Activated T-cell treated with anti-CD3 and anti-CD28 coated beads for 24 hours (primary cell): ENCODE results near the gene HSPE1.
"Not testable (repeated sequence)": the region's sequence is repeated elsewhere in the genome, so short reads cannot be mapped to it uniquely, and the experiment has no call there.

ENCODE experiments used
- DNase-seq: peaks from one replicate; pipeline ENCODE4 v3.0.0-alpha.2; 2020; ENCODE audit warnings: low read depth

HSPE1 gene

GRCh38 chr2:197498235-197498936, 1.8 kb upstream of the HSPE1 start:
- DNase-seq, result no peak

DNA sequence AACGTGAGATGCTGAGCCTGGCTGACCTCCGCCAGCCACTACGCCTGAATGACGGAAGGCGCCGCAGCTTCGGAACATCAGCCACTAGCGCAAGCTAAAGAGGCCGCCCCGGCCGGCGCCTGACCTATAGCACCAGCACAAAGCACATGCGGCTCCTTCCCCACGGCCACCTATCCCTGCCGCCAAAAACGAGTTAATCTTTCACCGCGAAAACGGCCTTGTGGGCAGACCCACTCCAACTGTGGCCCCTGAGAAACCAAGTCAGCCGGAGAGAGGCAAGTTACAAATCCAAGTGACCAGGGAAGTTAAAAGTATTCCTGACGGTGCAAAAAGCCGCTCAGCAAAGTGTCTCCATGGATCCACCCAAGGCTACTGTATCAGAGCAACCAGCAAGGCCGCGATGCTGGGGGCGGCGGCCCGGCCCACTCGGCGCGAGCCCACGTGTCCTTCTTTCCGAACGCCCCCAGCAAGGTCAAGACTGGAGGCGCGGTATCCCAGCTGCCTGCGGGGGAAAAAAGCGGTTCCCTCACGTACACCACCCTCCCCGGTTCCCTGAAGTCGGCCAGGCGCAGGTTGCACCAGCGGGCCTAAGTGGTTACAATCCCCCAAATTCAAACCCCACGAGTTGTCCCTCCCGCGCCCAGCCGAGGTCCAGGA, 1.1 kb upstream of the HSPE1 start:
- peak; percentile 53 for DNase-seq

- no peak for DNase-seq
Measured at GRCh38 chr2:197500503-197501131, 438 bp downstream of the HSPE1 start.

GRCh38 chr2:197502201-197502600, 2.0 kb downstream of the HSPE1 start:
- DNase-seq, result no peak

DNA sequence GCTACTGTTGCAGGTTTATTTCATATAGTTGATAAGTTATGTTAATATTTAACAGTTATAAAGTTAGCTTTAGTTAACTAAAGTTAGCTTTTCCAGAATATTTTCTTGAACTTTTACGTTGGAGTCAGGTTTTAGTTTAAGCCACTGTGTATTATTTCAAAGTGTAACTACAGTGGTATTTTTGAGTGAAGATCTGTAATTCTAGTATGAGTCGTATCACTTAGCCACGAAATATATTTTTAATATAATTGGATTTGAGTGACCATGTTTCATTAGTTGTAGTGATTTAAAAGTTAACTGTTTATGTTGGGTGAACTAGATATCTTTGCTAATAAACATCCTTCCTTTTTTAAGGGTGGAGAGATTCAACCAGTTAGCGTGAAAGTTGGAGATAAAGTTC, 2.5 kb downstream of the HSPE1 start:
- no peak for DNase-seq

- no peak for DNase-seq
Measured at GRCh38 chr2:197504000-197504399, 3.8 kb downstream of the HSPE1 start.

DNA sequence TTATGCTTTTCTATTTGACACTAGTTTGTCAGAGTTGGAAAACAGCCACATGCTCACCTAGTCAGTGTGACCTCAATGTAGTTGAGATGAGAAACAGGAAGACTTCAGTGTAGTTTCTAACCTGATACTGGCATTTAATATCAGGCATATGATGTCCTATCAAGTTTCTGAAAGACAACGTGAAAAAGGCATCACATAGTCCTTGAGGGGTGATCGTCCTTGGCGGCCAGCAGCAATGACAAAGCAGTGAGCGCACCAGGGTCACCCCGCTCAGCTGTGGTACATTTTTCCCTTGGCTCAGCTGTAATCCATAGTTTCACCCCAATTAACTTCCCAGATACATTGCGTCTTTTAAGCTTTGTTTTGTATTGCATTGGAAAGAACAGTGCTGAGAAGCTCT, 4.3 kb downstream of the HSPE1 start:
- DNase-seq, result no peak

DNA sequence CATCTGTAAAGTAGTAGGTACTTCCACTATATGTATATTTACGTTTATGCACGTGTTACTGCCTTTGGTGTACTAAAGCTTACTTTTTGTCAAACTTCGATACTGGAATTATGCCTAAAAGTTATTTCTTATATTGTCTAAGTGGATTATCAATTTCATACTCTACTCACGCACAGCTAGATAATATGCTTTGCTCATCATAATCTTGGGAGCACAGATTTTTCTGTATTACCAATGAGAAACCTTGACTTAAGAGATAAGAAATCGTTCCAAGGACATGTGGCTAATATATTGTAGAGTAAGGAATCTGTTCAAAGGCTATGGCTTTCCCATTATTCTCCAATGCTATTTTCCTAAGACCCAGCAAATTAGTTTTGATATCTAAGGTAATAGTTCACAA, 6.5 kb downstream of the HSPE1 start:
- no peak for DNase-seq

DNA sequence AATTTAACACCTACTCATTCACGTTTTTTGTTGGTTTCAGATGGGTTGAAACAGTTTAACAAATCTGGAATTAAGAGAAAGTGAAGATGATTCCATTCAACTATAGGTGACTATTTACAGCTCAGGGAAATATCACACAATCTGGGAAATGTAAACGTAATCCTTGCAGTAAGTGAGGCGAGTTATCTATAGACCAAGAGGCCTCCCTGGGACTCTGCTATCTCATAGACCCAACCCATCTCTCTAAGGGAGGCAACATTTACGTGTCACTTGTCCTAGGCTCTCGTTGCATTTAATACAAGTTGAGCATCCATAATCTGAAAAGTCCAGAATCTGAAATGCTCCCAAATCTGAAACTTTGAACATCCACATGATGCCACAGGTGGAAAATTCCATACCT, 13.7 kb downstream of the HSPE1 start:
- no peak for DNase-seq

DNA sequence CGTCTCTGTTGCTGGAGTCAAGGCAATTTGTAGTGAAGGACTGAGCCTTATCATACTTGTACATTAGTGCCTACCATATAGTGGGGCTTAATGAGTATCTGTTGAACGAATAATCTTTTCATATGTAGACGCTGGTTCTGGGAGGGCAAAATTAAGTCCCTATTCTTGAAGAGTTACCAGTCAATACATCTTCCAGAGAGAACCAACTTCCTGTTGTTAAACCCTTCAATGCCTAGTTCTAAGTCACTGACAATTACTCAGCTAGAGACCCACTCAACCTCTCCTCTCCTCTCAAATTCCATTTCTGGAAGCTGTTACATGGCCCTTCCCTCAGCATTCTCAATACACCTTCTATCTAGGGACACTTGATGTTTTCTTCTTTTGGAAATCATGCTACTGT, 14.6 kb downstream of the HSPE1 start:
- no peak for DNase-seq

DNA sequence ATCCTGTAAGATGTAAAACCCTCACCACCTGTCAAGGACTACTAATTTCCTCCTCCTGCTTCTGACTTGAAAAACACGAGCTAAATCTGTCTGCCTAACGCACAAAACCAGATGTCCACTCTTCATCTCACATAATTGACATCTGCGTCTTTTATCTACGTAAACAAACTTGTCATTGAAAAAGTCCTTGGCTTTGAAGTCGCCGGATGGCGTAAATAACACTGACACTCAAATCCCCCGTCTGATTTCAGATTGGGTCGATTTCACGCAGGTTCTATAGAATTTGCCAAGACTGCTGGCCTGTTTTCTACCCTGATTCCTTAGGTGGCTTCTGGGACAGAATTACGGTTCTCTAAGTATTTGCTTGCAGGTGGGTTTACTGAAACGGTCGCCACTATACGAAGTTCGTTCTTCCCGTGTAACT, 15.1 kb downstream of the HSPE1 start:
- no peak for DNase-seq

- peak; percentile 88 for DNase-seq
Measured at GRCh38 chr2:197515739-197516392, 15.7 kb downstream of the HSPE1 start, which contains the start of gene MOB4. Gene MOB4 (plus strand): TSS chr2:197516066. CDS start chr2:197516087, 21 bp downstream.

GRCh38 chr2:197516393-197516761, 16.2 kb downstream of the HSPE1 start:
- DNase-seq, result no peak

DNA sequence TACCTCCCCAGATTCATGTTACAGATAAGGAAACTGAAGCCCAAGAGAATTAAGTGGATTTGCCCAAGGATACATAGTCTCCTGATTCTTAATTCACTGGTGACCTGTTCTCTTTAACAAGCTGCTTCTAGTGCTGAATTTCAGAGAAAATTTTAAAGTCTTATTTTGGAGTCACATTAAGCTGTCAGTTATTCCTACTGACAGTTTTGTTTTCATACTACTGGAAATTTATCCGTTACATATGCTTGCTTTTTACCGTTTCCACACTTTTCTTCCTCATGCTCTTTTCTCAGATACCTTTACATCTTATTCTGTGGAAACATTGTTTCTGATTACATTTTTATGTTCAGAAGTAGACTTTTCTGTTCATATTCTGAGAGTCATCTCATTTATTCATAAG, 17.0 kb downstream of the HSPE1 start:
- DNase-seq, result no peak

- no peak for DNase-seq
Measured at GRCh38 chr2:197538412-197538811, 38.2 kb downstream of the HSPE1 start.

DNA sequence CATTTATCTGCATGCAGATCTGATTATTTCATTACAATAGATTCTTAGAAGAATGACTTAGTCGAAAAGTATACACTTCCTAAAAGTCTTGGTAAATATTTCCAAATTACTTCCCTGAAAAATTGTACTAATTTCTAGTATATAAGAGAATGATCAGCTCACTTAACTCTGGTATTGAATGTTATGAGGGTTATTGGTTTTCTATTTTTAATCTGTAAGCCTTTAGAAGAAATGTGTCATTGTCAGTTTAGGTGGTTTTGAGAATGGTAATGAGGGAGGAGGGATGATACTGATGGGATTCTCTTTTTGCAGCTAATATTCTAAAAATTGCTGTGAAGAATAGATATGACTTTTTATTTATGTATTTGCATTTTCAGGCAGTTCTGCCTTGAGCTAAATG, 39.6 kb downstream of the HSPE1 start:
- DNase-seq, result no peak

DNA sequence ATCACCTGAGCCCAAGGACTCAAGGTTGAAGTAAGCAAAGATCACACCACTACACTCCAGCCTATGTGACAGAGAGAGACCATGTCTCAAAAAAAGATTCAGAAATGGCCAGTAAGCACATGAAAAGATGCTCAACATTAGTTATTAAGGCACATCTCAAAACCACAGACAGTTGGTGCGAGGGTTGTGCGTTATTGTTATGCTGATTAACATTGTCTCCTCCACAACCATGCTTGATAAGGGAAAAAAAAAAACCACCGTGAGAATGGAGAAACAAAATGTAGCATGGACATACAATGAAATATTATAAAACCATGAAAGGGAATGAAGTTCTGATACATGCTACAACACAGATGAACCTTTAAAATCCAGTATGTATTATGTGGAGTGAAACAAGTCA, 43.0 kb downstream of the HSPE1 start:
- no peak for DNase-seq

- no peak for DNase-seq
Measured at GRCh38 chr2:197547163-197547900, 47.2 kb downstream of the HSPE1 start.

- no peak for DNase-seq
Measured at GRCh38 chr2:197548582-197548981, 48.4 kb downstream of the HSPE1 start.

- DNase-seq, result not testable (repeated sequence)
Measured at GRCh38 chr2:197551260-197551659, 51.1 kb downstream of the HSPE1 start.
